Measurements from ENCODE around the gene SCN4B. TPM values are rescaled to one million over a fixed set of nuclear protein-coding genes. Genes with fewer than 3 reads are reported as not detected.

Gene SCN4B
- total and polyA plus RNA-seq, 2 donors (not counting 3 experiments of a cell fraction or from before 2014, with no cell fraction given) = 0.06 to 0.13 TPM

GRCh38 chr11:118199135-118199534 is 46.5 kb upstream of the SCN4B start:
- intact Hi-C loops (cut with micrococcal nuclease) (no loop called here), dilution Hi-C loops (cut with MboI; ENCODE audit: extremely low pct_ligation_motif_present, low sequenced_read_pairs) (no loop called here)
- FAIRE-seq (no peak), DNase-seq (ENCODE audit: low read depth, low spot score) (no peak)
- no peak overlapping the region for H3K4me3 ChIP-seq (replicated peaks in 1 of 3; ENCODE audit: insufficient read depth in 1 of 3, low read depth in 1 of 3, low read length in 3 of 3)
- no peaks in the 10 kb centered on the region for H3K79me2 ChIP-seq (ENCODE audit: control insufficient read depth, insufficient read depth, low read length)
- no peak overlapping the region for H3K9ac ChIP-seq (replicated peaks; ENCODE audit: extremely low read depth, insufficient read depth, low read length)
- no peak overlapping the region for H3K4me2 ChIP-seq (ENCODE audit: insufficient read depth, low read length)
- TF ChIP-seq CTCF (IDR thresholded peaks at IDR 0.05; ENCODE audit: extremely low read depth in 1 of 2, insufficient read depth in 1 of 2, low read depth in 1 of 2, low read length in 2 of 2) (no peak), MYC (IDR thresholded peaks at IDR 0.05; ENCODE audit: low read depth, low read length) (no peak), MAX (IDR thresholded peaks at IDR 0.05; ENCODE audit: insufficient read depth, insufficient read length) (no peak), GATA2 (IDR thresholded peaks at IDR 0.05; ENCODE audit: insufficient read depth, insufficient read length, low read depth, low read length) (no peak), POLR2AphosphoS5 (IDR thresholded peaks at IDR 0.05; ENCODE audit: insufficient read depth, low read depth, low read length) (no peak), EZH2 (IDR thresholded peaks at IDR 0.05; ENCODE audit: borderline replicate concordance, low read depth, low read length, severe bottlenecking) (no peak), JUN (IDR thresholded peaks at IDR 0.05; ENCODE audit: borderline replicate concordance, insufficient read depth, insufficient read length, low read depth) (no peak), POLR2A (IDR thresholded peaks at IDR 0.05; ENCODE audit: low read depth, low read length) (no peak), FOS (IDR thresholded peaks at IDR 0.05; ENCODE audit: borderline replicate concordance, insufficient read depth, low read length) (no peak)
- H3K9me3 ChIP-seq (replicated peaks; ENCODE audit: control insufficient read depth, insufficient read depth, low read length) = no peaks in the 10 kb centered on the region
- no peaks in the 10 kb centered on the region for H3K36me3 ChIP-seq (ENCODE audit: control insufficient read depth in 2 of 2, extremely low read depth in 1 of 2, insufficient read depth in 2 of 2, low read length in 2 of 2)
- H4K20me1 ChIP-seq (replicated peaks; ENCODE audit: control insufficient read depth, extremely low read depth, insufficient read depth, low read length) = no peaks in the 10 kb centered on the region
- no peaks in the 10 kb centered on the region for H3K4me1 ChIP-seq (ENCODE audit: control insufficient read depth, extremely low read depth, insufficient read depth, low read length)
- no peak overlapping the region for H3K27ac ChIP-seq (ENCODE audit: insufficient read depth, low read depth, low read length)
- peaks cover 0 to 4% of the 10 kb centered on the region in 2 experiments for H3K27me3 ChIP-seq (ENCODE audit: control insufficient read depth in 2 of 2, insufficient read depth in 2 of 2, low read length in 2 of 2)
- no peaks in the 10 kb centered on the region for H3K9me1 ChIP-seq (replicated peaks; ENCODE audit: control insufficient read depth, extremely low read depth, insufficient read depth, low read length)
- ChIA-PET CTCF (interaction anchor here (0.6 to 3.8 kb wide), 64 partner anchors 9 to 773 kb away, joined by 3 to 235 read pairs (median 7); partner anchors contain the start of genes CD3D, CD3E, JAML and MPZL2), POLR2A (interaction anchor here (0.6 to 0.7 kb wide), 3 partner anchors 13 to 65 kb away, joined by 3 to 6 read pairs (median 4); partner anchors contain the start of gene MPZL2)
- no peak overlapping the region for H2AFZ ChIP-seq (ENCODE audit: low read depth, low read length)
- BruUV-seq (replicated peaks) = no TSS peak
